NT2/D1 (cell line): ENCODE data around the gene OSM.

Source experiments
- DNase-seq: peaks from one replicate; pipeline ENCODE4 v3.0.0-alpha.2; 2011; ENCODE audit warnings: low read depth, low spot score
- H3K27me3 ChIP-seq: 2 replicates; pipeline ENCODE4 v1.6.0; 2011; ENCODE audit warnings: mild to moderate bottlenecking; ENCODE audit not compliant: insufficient read length, insufficient read depth
- H3K36me3 ChIP-seq: 2 replicates; pipeline ENCODE4 v1.6.1; 2011; ENCODE audit warnings: mild to moderate bottlenecking, low read length, mixed read lengths; ENCODE audit not compliant: insufficient read depth, insufficient read length
- H3K4me1 ChIP-seq: 2 replicates; pipeline ENCODE4 v1.5.1; 2011; ENCODE audit not compliant: insufficient read depth, insufficient read length
- H3K4me3 ChIP-seq: 2 replicates; pipeline ENCODE4 v1.5.1; 2011; ENCODE audit warnings: low read depth; ENCODE audit not compliant: insufficient read length
- H3K9ac ChIP-seq: 2 replicates; pipeline ENCODE4 v1.6.0; 2011; ENCODE audit warnings: low read depth; ENCODE audit not compliant: insufficient read length
- H3K9me3 ChIP-seq: 2 replicates; pipeline ENCODE4 v1.5.1; 2011; ENCODE audit warnings: mild to moderate bottlenecking, low read length; ENCODE audit not compliant: insufficient read depth
- SUZ12 ChIP-seq: IDR thresholded peaks from 2 replicates; pipeline ENCODE4 v1.6.1; 2011; ENCODE audit not compliant: insufficient read length, insufficient read depth; ENCODE audit errors: extremely low read depth
- YY1 ChIP-seq: IDR thresholded peaks from 2 replicates; pipeline ENCODE4 v1.6.1; 2011; ENCODE audit not compliant: insufficient read length, insufficient read depth
- ZNF274 ChIP-seq: IDR thresholded peaks from 2 replicates; pipeline ENCODE4 v1.6.1; 2011; ENCODE audit warnings: mild to moderate bottlenecking, low read depth, low read length

Gene OSM

GRCh38 chr22:30245181-30245984 lies 21.3 kb downstream of the OSM start:
- peaks cover 40% of the 10 kb centered on the region for H3K36me3 ChIP-seq
- peak overlapping the region; percentile 46 for H3K4me3 ChIP-seq
- no peaks in the 10 kb centered on the region for H3K9me3 ChIP-seq
- peak overlapping the region; percentile 77 for H3K9ac ChIP-seq
- H3K27me3 ChIP-seq = peaks cover 14% of the 10 kb centered on the region
- TF ChIP-seq ZNF274 (no peak), SUZ12 (no peak), YY1 (no peak)
- peaks cover 21% of the 10 kb centered on the region for H3K4me1 ChIP-seq
- no peak for DNase-seq

GRCh38 chr22:30244641-30245040 lies 22.0 kb downstream of the OSM start:
- H3K4me1 ChIP-seq = peaks cover 16% of the 10 kb centered on the region
- H3K4me3 ChIP-seq = no peak overlapping the region
- no peak for DNase-seq
- no peak overlapping the region for H3K9ac ChIP-seq
- no peaks in the 10 kb centered on the region for H3K9me3 ChIP-seq
- TF ChIP-seq YY1 = no peak
- TF ChIP-seq ZNF274 = no peak
- TF ChIP-seq SUZ12 = no peak
- H3K27me3 ChIP-seq = peaks cover 14% of the 10 kb centered on the region
- H3K36me3 ChIP-seq = peaks cover 40% of the 10 kb centered on the region

DNA sequence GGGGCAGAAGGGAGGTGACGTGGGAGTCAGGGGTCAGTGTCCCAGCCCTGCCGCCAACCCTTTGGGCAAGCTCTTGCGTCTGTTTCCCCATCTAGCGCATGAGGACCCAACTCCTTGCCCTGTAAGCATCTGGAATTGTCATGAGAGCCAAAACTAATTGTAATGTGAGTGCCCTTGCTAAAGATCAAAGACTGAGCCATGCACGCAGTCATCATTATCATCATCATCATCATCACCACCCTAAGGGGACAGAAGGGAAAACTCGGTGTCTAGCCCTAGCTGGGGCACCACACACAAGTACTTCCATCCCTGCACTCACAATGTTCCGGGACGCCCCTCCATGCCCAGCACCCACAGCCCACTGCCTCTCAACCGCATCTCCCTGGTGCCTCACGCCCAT lies 22.6 kb downstream of the OSM start:
- H3K4me3 ChIP-seq = no peak overlapping the region
- no peaks in the 10 kb centered on the region for H3K9me3 ChIP-seq
- peaks cover 14% of the 10 kb centered on the region for H3K27me3 ChIP-seq
- peaks cover 11% of the 10 kb centered on the region for H3K4me1 ChIP-seq
- peaks cover 40% of the 10 kb centered on the region for H3K36me3 ChIP-seq
- no peak overlapping the region for H3K9ac ChIP-seq
- DNase-seq = no peak
- no peak for TF ChIP-seq YY1
- TF ChIP-seq SUZ12 = no peak
- no peak for TF ChIP-seq ZNF274

GRCh38 chr22:30243661-30244060 lies 23.0 kb downstream of the OSM start:
- no peak for TF ChIP-seq YY1
- no peak for TF ChIP-seq ZNF274
- TF ChIP-seq SUZ12 = no peak

DNA sequence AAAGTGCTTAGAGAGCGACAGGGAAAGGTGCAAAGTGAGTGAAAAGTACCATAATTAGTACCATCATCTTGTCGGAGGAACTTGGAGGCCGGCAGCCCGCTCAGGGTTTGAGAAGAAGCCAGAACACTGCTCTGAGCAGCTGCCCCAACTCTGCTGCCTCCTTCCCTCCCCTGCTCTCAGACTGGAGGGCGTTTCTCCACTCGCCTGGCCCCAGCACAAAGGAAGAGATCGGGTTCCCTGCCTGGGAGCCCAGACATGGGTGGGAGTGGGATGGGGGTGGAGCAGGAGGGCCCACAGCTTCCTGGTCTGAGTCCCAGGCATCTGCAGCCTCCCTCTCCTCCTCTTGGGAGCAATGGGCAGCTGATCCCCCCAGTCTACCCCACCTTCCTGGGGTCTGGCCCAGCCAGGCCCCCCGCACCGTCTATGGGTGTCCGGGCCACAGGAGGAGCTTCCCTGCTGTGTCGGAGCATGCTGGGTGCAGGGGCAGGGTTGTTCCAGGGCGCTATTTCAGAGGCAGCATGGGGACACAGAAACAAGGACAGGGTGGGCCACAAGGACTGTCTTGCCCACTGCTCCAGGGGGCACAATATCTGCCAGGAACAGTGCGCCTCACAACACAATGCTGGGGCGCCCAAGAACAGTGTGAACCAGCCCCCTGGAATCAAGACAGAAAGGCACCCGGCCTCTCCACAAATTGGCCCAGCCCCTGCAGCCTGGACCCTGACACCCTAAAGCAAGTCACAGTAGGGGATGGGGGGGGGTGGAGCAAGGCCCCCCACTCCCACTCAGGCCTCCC lies 24.9 kb downstream of the OSM start:
- H3K4me1 ChIP-seq = peaks cover 14% of the 10 kb centered on the region
- peak overlapping the region; percentile 21 for H3K9ac ChIP-seq
- no peak overlapping the region for H3K4me3 ChIP-seq
- TF ChIP-seq SUZ12 (no peak), YY1 (no peak), ZNF274 (no peak)
- DNase-seq = no peak
- peaks cover 40% of the 10 kb centered on the region for H3K36me3 ChIP-seq
- H3K27me3 ChIP-seq = peaks cover 14% of the 10 kb centered on the region
- no peaks in the 10 kb centered on the region for H3K9me3 ChIP-seq

More at GRCh38 chr22:30243661-30244060, 23.0 kb downstream of the OSM start:
- no peak overlapping the region for H3K9ac ChIP-seq
- H3K27me3 ChIP-seq = peaks cover 14% of the 10 kb centered on the region
- H3K36me3 ChIP-seq = peaks cover 40% of the 10 kb centered on the region
- H3K9me3 ChIP-seq = no peaks in the 10 kb centered on the region
- H3K4me3 ChIP-seq = no peak overlapping the region
- no peak for DNase-seq
- peaks cover 11% of the 10 kb centered on the region for H3K4me1 ChIP-seq

GRCh38 chr22:30240541-30241417 lies 25.9 kb downstream of the OSM start:
- peaks cover 40% of the 10 kb centered on the region for H3K36me3 ChIP-seq
- peaks cover 7% of the 10 kb centered on the region for H3K27me3 ChIP-seq
- no peak overlapping the region for H3K9ac ChIP-seq
- no peak for DNase-seq
- H3K9me3 ChIP-seq = no peaks in the 10 kb centered on the region
- no peak overlapping the region for H3K4me3 ChIP-seq
- TF ChIP-seq ZNF274 (no peak), YY1 (no peak), SUZ12 (no peak)
- peaks cover 21% of the 10 kb centered on the region for H3K4me1 ChIP-seq
